ENCODE measurements around the gene GPN2.

Gene GPN2

GRCh38 chr1:26858891-26859640 lies 31.0 kb downstream of the GPN2 start:
- no peaks in the 10 kb centered on the region for H3K9me3 ChIP-seq (ENCODE audit: severe bottlenecking)
- H3K4me3 ChIP-seq (ENCODE audit: low read depth, low read length): no peak overlapping the region
- no peak for TF ChIP-seq CTCF (IDR thresholded peaks at IDR 0.05; ENCODE audit: low read depth, low read length)
- no peaks in the 10 kb centered on the region for H3K27me3 ChIP-seq (ENCODE audit: insufficient read depth, low read depth, severe bottlenecking)
- H3K27ac ChIP-seq: peak overlapping the region; percentile 74
- H3K36me3 ChIP-seq: peaks cover 7% of the 10 kb centered on the region
- DNase-seq: no peak

- Histone ChIP-seq H3K36me3 (peaks cover 16% of the 10 kb centered on the region), H3K4me3 (ENCODE audit: low read depth, low read length) (no peak overlapping the region), H3K9me3 (ENCODE audit: severe bottlenecking) (no peaks in the 10 kb centered on the region), H3K27ac (peak overlapping the region; percentile 74), H3K27me3 (ENCODE audit: insufficient read depth, low read depth, severe bottlenecking) (no peaks in the 10 kb centered on the region)
- TF ChIP-seq CTCF (IDR thresholded peaks at IDR 0.05; ENCODE audit: low read depth, low read length): no peak
- peak; percentile 48 for DNase-seq
Measured at GRCh38 chr1:26858160-26858559, 31.9 kb downstream of the GPN2 start.

DNA sequence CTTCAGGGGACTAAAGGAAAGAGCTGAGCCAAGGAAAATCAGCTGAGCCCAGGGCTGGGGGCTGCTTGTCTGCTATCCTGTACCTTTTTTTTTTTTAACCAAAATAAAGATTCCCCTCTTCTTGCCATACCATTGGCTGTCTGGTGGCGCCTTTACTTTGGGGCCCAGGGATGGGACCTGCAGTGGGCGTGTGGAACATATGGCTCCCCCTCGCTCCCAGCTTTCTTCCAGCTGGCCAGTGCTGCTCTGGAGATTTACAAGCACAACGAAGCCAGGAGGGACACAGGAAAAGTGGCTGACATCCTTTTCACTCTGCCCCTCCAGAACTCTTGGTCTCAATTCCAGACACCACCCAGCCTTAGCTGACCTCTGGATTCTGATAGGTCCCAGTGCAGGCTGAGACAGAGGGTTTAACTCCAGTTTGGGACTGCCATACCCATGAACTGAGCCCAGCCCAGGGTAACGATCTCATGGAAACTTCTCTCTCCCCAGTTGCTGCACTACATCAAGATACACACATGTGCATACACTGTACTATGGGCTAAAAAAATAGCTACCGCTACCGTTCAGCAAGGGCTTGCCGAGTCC lies 32.5 kb downstream of the GPN2 start:
- Histone ChIP-seq H3K27me3 (ENCODE audit: insufficient read depth, low read depth, severe bottlenecking) (no peaks in the 10 kb centered on the region), H3K4me3 (ENCODE audit: low read depth, low read length) (no peak overlapping the region; the same call in 1 of the 2 replicates), H3K27ac (peak overlapping the region; percentile 74), H3K36me3 (peaks cover 22% of the 10 kb centered on the region), H3K9me3 (ENCODE audit: severe bottlenecking) (no peaks in the 10 kb centered on the region)
- peak; percentile 60 for DNase-seq
- no peak for TF ChIP-seq CTCF (IDR thresholded peaks at IDR 0.05; ENCODE audit: low read depth, low read length)

GRCh38 chr1:26856604-26857469 lies 33.2 kb downstream of the GPN2 start:
- Histone ChIP-seq H3K4me3 (ENCODE audit: low read depth, low read length) (no peak overlapping the region), H3K9me3 (ENCODE audit: severe bottlenecking) (no peaks in the 10 kb centered on the region), H3K27me3 (ENCODE audit: insufficient read depth, low read depth, severe bottlenecking) (no peaks in the 10 kb centered on the region), H3K27ac (peak overlapping the region; percentile 74), H3K36me3 (peaks cover 29% of the 10 kb centered on the region)
- no peak for TF ChIP-seq CTCF (IDR thresholded peaks at IDR 0.05; ENCODE audit: low read depth, low read length)
- peak; percentile 31 for DNase-seq

DNA sequence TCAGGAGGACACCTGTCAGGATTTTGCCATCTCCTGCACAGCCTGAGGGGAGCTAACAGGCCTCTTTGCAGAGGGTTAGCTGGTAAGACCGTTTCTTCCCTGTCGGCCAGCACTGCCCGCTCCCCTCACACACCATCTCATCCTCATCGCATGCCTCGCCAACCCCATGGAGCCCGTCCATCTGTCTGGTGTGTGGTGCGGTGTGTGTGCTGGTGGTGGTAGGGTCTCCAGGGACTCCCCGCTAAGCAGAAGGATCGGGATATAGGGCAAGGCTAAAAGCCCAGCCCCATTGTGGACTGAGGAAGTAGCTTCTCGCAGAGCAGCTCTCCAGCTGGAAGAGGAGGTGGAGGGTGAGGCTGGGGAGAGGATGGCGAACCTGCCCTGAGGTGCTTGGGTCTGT lies 33.9 kb downstream of the GPN2 start:
- H3K36me3 ChIP-seq: peaks cover 36% of the 10 kb centered on the region
- no peak for TF ChIP-seq CTCF (IDR thresholded peaks at IDR 0.05; ENCODE audit: low read depth, low read length)

More for the DNA sequence above, 33.9 kb downstream of the GPN2 start:
- no peak for DNase-seq
- Histone ChIP-seq H3K27me3 (ENCODE audit: insufficient read depth, low read depth, severe bottlenecking) (no peaks in the 10 kb centered on the region), H3K9me3 (ENCODE audit: severe bottlenecking) (no peaks in the 10 kb centered on the region), H3K27ac (peak overlapping the region; percentile 74), H3K4me3 (ENCODE audit: low read depth, low read length) (no peak overlapping the region)
